OCI-LY3 (cell line): ENCODE data around the gene ADARB2.

ENCODE experiments used
- H2AFZ ChIP-seq: fragments of 200-600, 300-600 bp; shearing (Covaris generic); 2 replicates; pipeline ENCODE4 v1.6.0; 2014; ENCODE audit warnings: antibody characterized with exemption, low read depth, low read length
- H3K27ac ChIP-seq: fragments of 200-600, 300-600 bp; sonication (generic); 2 replicates; pipeline ENCODE4 v1.5.1; 2014; ENCODE audit warnings: mild to moderate bottlenecking, low read length, moderate library complexity, mixed read lengths
- H3K27me3 ChIP-seq: fragments of 200-600, 300-600 bp; sonication (generic); 2 replicates; pipeline ENCODE4 v1.6.1; 2014; ENCODE audit warnings: low read depth, low read length, mixed read lengths
- H3K36me3 ChIP-seq: fragments of 200-600, 300-600 bp; sonication (generic); replicated peaks from 2 replicates; pipeline ENCODE3; 2014; ENCODE audit warnings: low read depth, low read length, mixed read lengths
- H3K4me1 ChIP-seq: fragments of 300-600, 200-600 bp; sonication (generic); 2 replicates; pipeline ENCODE4 v1.6.1; 2014; ENCODE audit warnings: low read length, mixed read lengths
- H3K4me2 ChIP-seq: fragments of 200-600, 300-600 bp; sonication (generic); 2 replicates; pipeline ENCODE4 v1.6.1; 2014; ENCODE audit warnings: low read length, mixed read lengths
- H3K4me3 ChIP-seq: fragments of 300-600, 200-600 bp; sonication (generic); 2 replicates; pipeline ENCODE4 v1.5.1; 2014; ENCODE audit warnings: antibody characterized with exemption, mild to moderate bottlenecking, low read length, moderate library complexity
- H3K79me2 ChIP-seq: fragments of 300-600, 200-600 bp; shearing (Covaris generic); 2 replicates; pipeline ENCODE4 v1.6.1; 2014; ENCODE audit warnings: mild to moderate bottlenecking, low read length, mixed read lengths
- H3K9ac ChIP-seq: fragments of 300-600, 200-600 bp; shearing (Covaris generic); 2 replicates; pipeline ENCODE4 v1.6.0; 2014; ENCODE audit warnings: mild to moderate bottlenecking, low read length, moderate library complexity
- H3K9me3 ChIP-seq: fragments of 200-600, 300-600 bp; shearing (Covaris generic); 2 replicates; pipeline ENCODE4 v1.6.1; 2014; ENCODE audit warnings: low read length, mixed read lengths; ENCODE audit not compliant: insufficient read depth
- H4K20me1 ChIP-seq: fragments of 200-600, 300-600 bp; sonication (generic); 2 replicates; pipeline ENCODE4 v1.6.1; 2016; ENCODE audit warnings: low read length, mixed read lengths; ENCODE audit not compliant: insufficient read depth
- EZH2phosphoT487 ChIP-seq: fragments of 200-600 bp; shearing (Covaris generic); IDR thresholded peaks from 2 replicates; pipeline ENCODE4 v1.6.1; 2018; ENCODE audit warnings: antibody characterized with exemption, mixed run types, low read depth
- TF ChIP-seq, protein P1 (sequence below): fragments of 200-600, 300-600 bp; sonication (generic); IDR thresholded peaks from 2 replicates; pipeline ENCODE4 v1.5.1; 2014; ENCODE audit warnings: antibody characterized with exemption, low read length, low read depth

Gene ADARB2

DNA sequence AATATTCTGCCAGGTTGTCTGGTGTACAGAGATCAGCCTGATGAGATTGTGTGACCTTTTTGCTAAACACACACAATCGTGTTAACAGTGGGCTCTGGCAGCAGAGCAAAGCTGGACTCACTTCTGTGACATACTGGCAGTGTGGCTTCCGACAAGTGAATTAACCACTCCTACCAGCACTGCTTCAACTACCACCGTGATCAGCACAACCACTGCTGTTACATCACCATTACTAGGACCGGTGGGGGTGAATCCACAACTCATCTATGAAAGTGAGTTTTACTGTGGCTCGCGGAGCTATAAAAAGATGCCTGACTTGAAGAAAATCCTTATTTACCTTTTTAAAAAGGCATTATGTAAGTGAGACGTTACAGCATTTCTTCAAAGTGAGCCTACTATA lies 545.6 kb downstream of the ADARB2 start:
- no peaks in the 10 kb centered on the region for H3K9me3 ChIP-seq
- no peaks in the 10 kb centered on the region for H3K36me3 ChIP-seq
- no peak overlapping the region for H3K9ac ChIP-seq
- no peak overlapping the region for H3K27ac ChIP-seq
- no peak overlapping the region for H3K4me2 ChIP-seq
- H3K4me1 ChIP-seq, result no peaks in the 10 kb centered on the region
- H3K79me2 ChIP-seq, result no peaks in the 10 kb centered on the region
- H3K4me3 ChIP-seq, result no peak overlapping the region
- no peak overlapping the region for H2AFZ ChIP-seq
- TF ChIP-seq, protein P1, sequence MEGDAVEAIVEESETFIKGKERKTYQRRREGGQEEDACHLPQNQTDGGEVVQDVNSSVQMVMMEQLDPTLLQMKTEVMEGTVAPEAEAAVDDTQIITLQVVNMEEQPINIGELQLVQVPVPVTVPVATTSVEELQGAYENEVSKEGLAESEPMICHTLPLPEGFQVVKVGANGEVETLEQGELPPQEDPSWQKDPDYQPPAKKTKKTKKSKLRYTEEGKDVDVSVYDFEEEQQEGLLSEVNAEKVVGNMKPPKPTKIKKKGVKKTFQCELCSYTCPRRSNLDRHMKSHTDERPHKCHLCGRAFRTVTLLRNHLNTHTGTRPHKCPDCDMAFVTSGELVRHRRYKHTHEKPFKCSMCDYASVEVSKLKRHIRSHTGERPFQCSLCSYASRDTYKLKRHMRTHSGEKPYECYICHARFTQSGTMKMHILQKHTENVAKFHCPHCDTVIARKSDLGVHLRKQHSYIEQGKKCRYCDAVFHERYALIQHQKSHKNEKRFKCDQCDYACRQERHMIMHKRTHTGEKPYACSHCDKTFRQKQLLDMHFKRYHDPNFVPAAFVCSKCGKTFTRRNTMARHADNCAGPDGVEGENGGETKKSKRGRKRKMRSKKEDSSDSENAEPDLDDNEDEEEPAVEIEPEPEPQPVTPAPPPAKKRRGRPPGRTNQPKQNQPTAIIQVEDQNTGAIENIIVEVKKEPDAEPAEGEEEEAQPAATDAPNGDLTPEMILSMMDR, result no peak
- TF ChIP-seq EZH2phosphoT487, result no peak
- no peaks in the 10 kb centered on the region for H4K20me1 ChIP-seq
- peaks cover 9% of the 10 kb centered on the region; the same call in 1 of the 2 replicates for H3K27me3 ChIP-seq

DNA sequence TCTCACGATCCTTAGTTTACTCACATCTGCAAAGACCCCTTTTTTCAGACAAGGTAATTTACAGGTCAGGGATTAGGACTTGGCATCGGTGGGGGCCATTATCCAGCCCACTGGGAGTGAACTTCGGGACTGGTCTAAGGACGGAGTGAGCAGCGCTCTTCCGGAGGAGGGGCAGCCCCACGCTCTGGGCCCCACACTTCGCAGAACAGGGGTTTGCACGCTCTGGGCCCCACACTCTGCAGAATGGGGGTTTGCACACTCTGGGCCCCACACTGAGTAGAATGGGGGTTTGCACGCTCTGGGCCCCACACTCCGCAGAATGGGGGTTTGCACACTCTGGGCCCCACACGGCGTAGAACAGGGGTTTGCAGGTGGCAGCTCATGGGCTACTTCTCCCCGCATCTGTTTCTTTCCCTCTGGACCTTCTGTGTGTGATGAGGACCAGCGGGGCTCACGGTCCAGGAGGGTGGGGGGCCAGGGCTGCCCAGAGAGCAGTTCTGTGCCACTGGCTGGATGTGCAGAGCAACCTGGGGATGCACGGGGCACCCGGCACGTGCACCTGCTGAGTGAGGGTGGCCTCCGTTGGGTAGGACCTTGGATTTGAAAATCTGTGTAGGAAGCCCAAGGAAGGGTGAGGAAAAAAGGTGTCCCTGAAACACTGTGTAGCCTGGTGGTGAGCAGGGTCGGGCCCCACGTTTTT lies 546.4 kb downstream of the ADARB2 start:
- Histone ChIP-seq H4K20me1 (no peaks in the 10 kb centered on the region), H3K27ac (no peak overlapping the region), H3K9ac (no peak overlapping the region), H3K4me2 (no peak overlapping the region), H2AFZ (no peak overlapping the region), H3K27me3 (peaks cover 9% of the 10 kb centered on the region; the same call in 1 of the 2 replicates), H3K9me3 (no peaks in the 10 kb centered on the region), H3K36me3 (no peaks in the 10 kb centered on the region), H3K4me1 (no peaks in the 10 kb centered on the region), H3K4me3 (no peak overlapping the region), H3K79me2 (no peaks in the 10 kb centered on the region)
- TF ChIP-seq, protein P1, result no peak
- no peak for TF ChIP-seq EZH2phosphoT487

DNA sequence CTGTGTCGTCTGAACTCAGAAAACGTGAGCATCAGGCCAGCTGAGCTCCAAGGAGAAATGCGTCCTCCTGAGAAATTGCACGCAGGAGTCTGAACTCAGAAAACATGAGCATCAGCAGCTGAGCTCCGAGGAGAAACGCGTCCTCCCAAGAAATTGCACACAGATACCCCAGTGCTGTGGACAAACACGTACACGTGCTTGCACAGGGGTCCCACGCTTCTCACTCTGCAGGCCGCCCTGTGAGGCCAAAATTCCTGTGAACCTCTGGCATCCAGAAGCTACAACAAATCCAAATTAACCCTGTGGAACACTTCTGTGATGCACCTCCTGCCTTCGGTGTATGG lies 547.3 kb downstream of the ADARB2 start:
- H3K27me3 ChIP-seq, result peaks cover 9% of the 10 kb centered on the region; the same call in 1 of the 2 replicates
- TF ChIP-seq, protein P1, result no peak
- TF ChIP-seq EZH2phosphoT487, result no peak
- no peak overlapping the region for H3K4me2 ChIP-seq
- H4K20me1 ChIP-seq, result no peaks in the 10 kb centered on the region
- no peaks in the 10 kb centered on the region for H3K79me2 ChIP-seq
- no peak overlapping the region for H3K4me3 ChIP-seq
- no peaks in the 10 kb centered on the region for H3K4me1 ChIP-seq
- no peak overlapping the region for H3K27ac ChIP-seq
- no peak overlapping the region for H3K9ac ChIP-seq
- no peaks in the 10 kb centered on the region for H3K36me3 ChIP-seq
- no peaks in the 10 kb centered on the region for H3K9me3 ChIP-seq
- H2AFZ ChIP-seq, result no peak overlapping the region

DNA sequence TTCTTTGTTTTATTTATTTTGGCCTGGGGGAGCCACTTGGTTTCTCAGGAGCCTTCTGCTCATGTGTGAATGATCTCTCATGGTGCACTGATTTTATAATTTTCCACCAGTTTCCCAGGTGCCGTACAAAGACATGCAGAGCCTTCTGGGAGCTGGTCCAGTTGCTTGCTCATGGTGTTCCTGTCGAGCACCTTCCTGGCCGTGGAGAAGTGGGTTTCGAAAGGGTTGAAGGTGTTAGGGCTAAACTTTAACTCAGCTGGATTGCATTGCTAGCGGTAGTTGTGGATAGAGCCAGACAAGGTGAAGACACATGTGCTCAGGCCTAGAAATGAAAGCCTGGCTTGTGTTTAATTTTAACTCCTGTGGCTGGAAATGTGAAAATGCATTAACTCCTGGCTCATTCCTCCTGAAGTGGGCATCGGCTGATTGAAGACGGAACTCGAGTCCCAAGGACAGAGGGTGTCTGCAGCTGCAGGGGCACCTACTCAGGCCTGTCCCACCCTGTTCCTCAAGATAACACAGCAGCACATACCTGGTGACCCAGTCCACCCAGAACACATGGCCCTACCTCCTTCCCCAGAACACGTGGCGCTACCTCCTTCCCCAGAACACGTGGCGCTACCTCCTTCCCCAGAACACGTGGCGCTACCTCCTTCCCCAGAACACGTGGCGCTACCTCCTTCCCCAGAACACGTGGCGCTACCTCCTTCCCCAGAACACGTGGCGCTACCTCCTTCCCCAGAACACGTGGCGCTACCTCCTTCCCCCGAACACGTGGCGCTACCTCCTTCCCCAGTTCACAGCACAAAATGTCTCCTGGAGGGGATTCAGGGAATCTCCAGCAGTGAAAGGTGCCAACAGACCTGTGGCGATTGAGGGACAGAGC lies 547.9 kb downstream of the ADARB2 start:
- Histone ChIP-seq H2AFZ (no peak overlapping the region), H3K4me1 (no peaks in the 10 kb centered on the region), H3K79me2 (no peaks in the 10 kb centered on the region)

More for the DNA sequence above, 547.9 kb downstream of the ADARB2 start:
- Histone ChIP-seq H4K20me1 (no peaks in the 10 kb centered on the region), H3K9me3 (no peaks in the 10 kb centered on the region), H3K4me2 (no peak overlapping the region), H3K27me3 (peaks cover 8% of the 10 kb centered on the region; the same call in 1 of the 2 replicates), H3K36me3 (no peaks in the 10 kb centered on the region), H3K4me3 (no peak overlapping the region), H3K9ac (no peak overlapping the region), H3K27ac (no peak overlapping the region)
- TF ChIP-seq EZH2phosphoT487, result no peak
- TF ChIP-seq, protein P1, result no peak
